Type B pancreatic cell (in vitro differentiated cells): Measurements from ENCODE around the gene PARD6B. TPM values are rescaled to one million over a fixed set of nuclear protein-coding genes. Genes with fewer than 3 reads are reported as not detected.
"Not testable (repeated sequence)": the region's sequence is repeated elsewhere in the genome, so short reads cannot be mapped to it uniquely, and the experiment has no call there.

ENCODE experiments used
- DNase-seq: peaks from one replicate; pipeline ENCODE4 v3.0.0; 2021; ENCODE audit warnings: mixed read lengths; ENCODE audit not compliant: unreplicated experiment; ENCODE audit errors: extremely low spot score
- H3K27ac Mint-ChIP-seq: 2 replicates; pipeline ENCODE4 v1.8.0; 2021; ENCODE audit warnings: mild to moderate bottlenecking, mixed read lengths
- H3K27me3 Mint-ChIP-seq: 2 replicates; pipeline ENCODE4 v1.8.0; 2021; ENCODE audit warnings: mixed read lengths
- H3K36me3 Mint-ChIP-seq: 2 replicates; pipeline ENCODE4 v1.8.0; 2021; ENCODE audit warnings: mixed read lengths
- H3K4me1 Mint-ChIP-seq: one replicate; pipeline ENCODE4 v1.8.0; 2021; ENCODE audit warnings: mixed read lengths; ENCODE audit not compliant: unreplicated experiment
- H3K4me3 Mint-ChIP-seq: 2 replicates; pipeline ENCODE4 v1.8.0; 2021; ENCODE audit warnings: mild to moderate bottlenecking, mixed read lengths
- H3K9me3 Mint-ChIP-seq: 2 replicates; pipeline ENCODE4 v1.8.0; 2021; ENCODE audit warnings: mixed read lengths
- CTCF ChIP-seq: fragments of 200-600 bp; sonication (generic); conservative IDR thresholded peaks from 2 replicates; pipeline ENCODE4 v1.5.0; 2021; ENCODE audit warnings: antibody characterized with exemption, mild to moderate bottlenecking
- total RNA-seq: library from RNA; stranded (reverse); gene quantifications from 2 replicates; pipeline ENCODE4 v1.2.1, GENCODE V29; 2021; ENCODE audit warnings: low replicate concordance

Gene PARD6B
- total RNA-seq, 1 donor from 2014 or later, result 27.7 TPM

- Mint-ChIP-seq H3K27me3 (no peaks in the 10 kb centered on the region), H3K4me3 (peak overlapping the region; percentile 55), H3K27ac (peak overlapping the region; percentile 86), H3K36me3 (no peaks in the 10 kb centered on the region), H3K9me3 (no peaks in the 10 kb centered on the region), H3K4me1 (peaks cover 25% of the 10 kb centered on the region)
- TF ChIP-seq CTCF, result peak; percentile 54
- no peak for DNase-seq
These were observed 56.9 kb downstream of the PARD6B start for GRCh38 chr20:50788045-50788991.

GRCh38 chr20:50789968-50790650 is 58.7 kb downstream of the PARD6B start:
- Mint-ChIP-seq H3K27me3 (no peaks in the 10 kb centered on the region), H3K4me1 (peaks cover 25% of the 10 kb centered on the region)
- no peak for TF ChIP-seq CTCF

GRCh38 chr20:50790651-50791277 is 59.4 kb downstream of the PARD6B start:
- peaks cover 25% of the 10 kb centered on the region for H3K4me1 Mint-ChIP-seq
- no peaks in the 10 kb centered on the region for H3K9me3 Mint-ChIP-seq
- no peaks in the 10 kb centered on the region for H3K36me3 Mint-ChIP-seq
- peak; percentile 77 for TF ChIP-seq CTCF
- DNase-seq, result peak; percentile 94
- peak overlapping the region; percentile 41 for H3K4me3 Mint-ChIP-seq
- H3K27ac Mint-ChIP-seq, result peak overlapping the region; percentile 92
- H3K27me3 Mint-ChIP-seq, result no peaks in the 10 kb centered on the region

More at GRCh38 chr20:50789968-50790650, 58.7 kb downstream of the PARD6B start:
- Mint-ChIP-seq H3K27ac (peak overlapping the region; percentile 92), H3K4me3 (peak overlapping the region; percentile 17), H3K9me3 (no peaks in the 10 kb centered on the region), H3K36me3 (no peaks in the 10 kb centered on the region)
- no peak for DNase-seq

- no peaks in the 10 kb centered on the region for H3K36me3 Mint-ChIP-seq
- H3K27me3 Mint-ChIP-seq, result no peaks in the 10 kb centered on the region
- no peaks in the 10 kb centered on the region for H3K9me3 Mint-ChIP-seq
- H3K27ac Mint-ChIP-seq, result peak overlapping the region; percentile 79
- no peak for TF ChIP-seq CTCF
- DNase-seq, result no peak
- H3K4me1 Mint-ChIP-seq, result peaks cover 24% of the 10 kb centered on the region
- H3K4me3 Mint-ChIP-seq, result peak overlapping the region; percentile 59
These were observed 61.6 kb downstream of the PARD6B start for GRCh38 chr20:50792708-50793574.

- not testable (repeated sequence) for H3K36me3 Mint-ChIP-seq, H3K27me3 Mint-ChIP-seq, H3K9me3 Mint-ChIP-seq, DNase-seq
- peak overlapping the region; percentile 51 for H3K27ac Mint-ChIP-seq
- H3K4me1 Mint-ChIP-seq, result peaks cover 17% of the 10 kb centered on the region
- TF ChIP-seq CTCF, result peak; percentile 73
- peak overlapping the region; percentile 59 for H3K4me3 Mint-ChIP-seq
These were observed 62.2 kb downstream of the PARD6B start for GRCh38 chr20:50793575-50794016.
